GM18499 (cell line): Measurements from ENCODE around the gene TSPAN19.
A peak's percentile ranks its signal among the peaks of the same experiment; 100 is the strongest.
"Not testable (repeated sequence)": the region's sequence is repeated elsewhere in the genome, so short reads cannot be mapped to it uniquely, and the experiment has no call there.

Experiments
- ATAC-seq: cut with Tn5 transposase; IDR thresholded peaks from one replicate; pipeline ENCODE4 v1.9.1; 2021; ENCODE audit warnings: moderate number of reproducible peaks; ENCODE audit not compliant: insufficient read depth, unreplicated experiment

Gene TSPAN19

GRCh38 chr12:85036234-85036707 lies at the start of gene TSPAN19, which contains the start of gene LRRIQ1:
TSS of gene TSPAN19 (minus strand) at chr12:85036277. CDS start at chr12:85029946, 6,331 bp downstream.
TSS of gene LRRIQ1 (plus strand) at chr12:85036351. CDS start at chr12:85038177, 1,826 bp downstream.
- ATAC-seq: peak; percentile 99

GRCh38 chr12:85085066-85085465 lies 49.0 kb upstream of the TSPAN19 start:
- ATAC-seq: no peak

GRCh38 chr12:85076688-85077430 lies 40.8 kb upstream of the TSPAN19 start:
- peak; percentile 79 for ATAC-seq

- ATAC-seq: no peak
These were observed 36.7 kb upstream of the TSPAN19 start for GRCh38 chr12:85072826-85073225.

- ATAC-seq: no peak
These were observed 29.9 kb upstream of the TSPAN19 start for GRCh38 chr12:85065837-85066482.

GRCh38 chr12:85060916-85061315 lies 24.8 kb upstream of the TSPAN19 start:
- ATAC-seq: no peak

GRCh38 chr12:85059594-85059993 lies 23.5 kb upstream of the TSPAN19 start:
- ATAC-seq: no peak

GRCh38 chr12:85058339-85058738 lies 22.3 kb upstream of the TSPAN19 start:
- ATAC-seq: no peak

GRCh38 chr12:85057370-85057963 lies 21.4 kb upstream of the TSPAN19 start:
- ATAC-seq: no peak

GRCh38 chr12:85043829-85044228 lies 7.8 kb upstream of the TSPAN19 start:
- no peak for ATAC-seq

- ATAC-seq: no peak
These were observed 5.3 kb upstream of the TSPAN19 start for GRCh38 chr12:85041395-85041794.

- ATAC-seq: no peak
These were observed 656 bp upstream of the TSPAN19 start for GRCh38 chr12:85036733-85037132.

GRCh38 chr12:85029456-85029855 lies 6.6 kb downstream of the TSPAN19 start:
- ATAC-seq: no peak

GRCh38 chr12:85018098-85018497 lies 18.0 kb downstream of the TSPAN19 start:
- ATAC-seq: no peak

GRCh38 chr12:85017618-85018017 lies 18.5 kb downstream of the TSPAN19 start:
- ATAC-seq: no peak

- no peak for ATAC-seq
These were observed 18.9 kb downstream of the TSPAN19 start for GRCh38 chr12:85017133-85017532.

GRCh38 chr12:85016413-85016812 lies 19.7 kb downstream of the TSPAN19 start:
- no peak for ATAC-seq

GRCh38 chr12:85007836-85008235 lies 28.2 kb downstream of the TSPAN19 start:
- ATAC-seq: no peak

GRCh38 chr12:85006206-85006605 lies 29.9 kb downstream of the TSPAN19 start:
- ATAC-seq: no peak

- ATAC-seq: no peak
These were observed 30.5 kb downstream of the TSPAN19 start for GRCh38 chr12:85005615-85006014.

- not testable (repeated sequence) for ATAC-seq
These were observed 31.0 kb downstream of the TSPAN19 start for GRCh38 chr12:85005047-85005446.
